Psoas muscle (tissue), 8 donors: ENCODE results near the gene RASA3. TPM values are rescaled to one million over a fixed set of nuclear protein-coding genes. Genes with fewer than 3 reads are reported as not detected.
A peak's percentile ranks its signal among the peaks of the same experiment; 100 is the strongest.

ENCODE experiments used
- ATAC-seq, 4 donors: fragments of 200-7000 bp; cut with Tn5 transposase; one replicate each; pipeline ENCODE4 v1.9.1; 2020; ENCODE audit warnings: moderate library complexity in 3 of 4, mild to moderate bottlenecking in 2 of 4
- DNase-seq, 2 donors: peaks; one replicate each; pipeline ENCODE4 v3.0.0-alpha.2; 2020
- H3K27ac ChIP-seq: fragments of 200-600 bp; one replicate; pipeline ENCODE4 v1.8.0; 2022
- H3K27me3 ChIP-seq, 3 donors: fragments of 200-600 bp in 1 of 3; one replicate each; pipeline versions ENCODE4 v1.6.1 to v1.8.0; 2013 to 2022; ENCODE audit warnings: low read length in 2 of 3, mild to moderate bottlenecking in 2 of 3, moderate library complexity in 1 of 3; ENCODE audit not compliant: insufficient read depth in 3 of 3
- H3K36me3 ChIP-seq, 2 donors: fragments of 200-600 bp in 1 of 2; one replicate each; pipeline versions ENCODE4 v1.6.1 to v1.8.0; 2013 to 2022; ENCODE audit warnings: low read depth in 1 of 2, mild to moderate bottlenecking in 1 of 2, moderate library complexity in 1 of 2; ENCODE audit not compliant: insufficient read depth in 1 of 2
- H3K4me1 ChIP-seq: fragments of 200-600 bp; one replicate; pipeline ENCODE4 v1.8.0; 2022
- H3K4me3 ChIP-seq: fragments of 200-600 bp; one replicate; pipeline ENCODE4 v1.8.0; 2022; ENCODE audit warnings: mild to moderate bottlenecking
- H3K9me3 ChIP-seq: fragments of 200-600 bp; one replicate; pipeline ENCODE4 v1.8.0; 2022
- WGBS, 3 donors: extraction: QIAGEN DNeasy Blood & Tissue Kit; methylation state at CpG; one replicate each; pipeline versions ENCODE4 v1.1.6 to v1.1.7; 2013; 5-methylcytosine and 5-hydroxymethylcytosine counted together
- intact Hi-C, 2 donors: fragments of 100-400 bp; cut with DNase I; formaldehyde crosslinking; loops; one replicate each; pipeline versions ENCODE4 v1.11.0 to v1.14.2; 2022
- polyA plus RNA-seq, 3 donors: library from polyadenylated mRNA; stranded (reverse); fragments of 200-250 nt; gene quantifications; one replicate each; pipeline ENCODE4 v1.2.3, GENCODE V29; 2013
- total RNA-seq, 4 donors: library from RNA; stranded (reverse); fragmentation: NEBNext Ultra II Directional in 2 of 4; extraction: Animal tissue kit (Norgen Biotek cat#: 25700) in 2 of 4; gene quantifications; one replicate each; pipeline versions ENCODE4 v1.2.1 to v1.2.4, GENCODE V29; 2021 to 2023
- TF ChIP-seq, protein P1 (sequence below): fragments of 200-600 bp; IDR thresholded peaks from one replicate; pipeline ENCODE4 v1.8.0; 2022; ENCODE audit warnings: antibody characterized with exemption
- donor health status: healthy with polysubstance abuse.
- donor health status: DM: no; HTN: no; CAD: no; lungs with moderate emphysema.
- donor health status: Bipolar disorder and iron deficiency.
- donor health status: healthy.
- donor health status: DM: yes; HTN: yes; CAD: no.
- donor health status: DM: no; HTN: no; CAD: no.
- donor health status: DM: no; HTN: no; CAD: no.
- donor health status: DM: yes; HTN: yes; CAD: no.

Gene RASA3
- total and polyA plus RNA-seq, 7 donors, result 4.8 to 24.4 (median 13.1) TPM

DNA sequence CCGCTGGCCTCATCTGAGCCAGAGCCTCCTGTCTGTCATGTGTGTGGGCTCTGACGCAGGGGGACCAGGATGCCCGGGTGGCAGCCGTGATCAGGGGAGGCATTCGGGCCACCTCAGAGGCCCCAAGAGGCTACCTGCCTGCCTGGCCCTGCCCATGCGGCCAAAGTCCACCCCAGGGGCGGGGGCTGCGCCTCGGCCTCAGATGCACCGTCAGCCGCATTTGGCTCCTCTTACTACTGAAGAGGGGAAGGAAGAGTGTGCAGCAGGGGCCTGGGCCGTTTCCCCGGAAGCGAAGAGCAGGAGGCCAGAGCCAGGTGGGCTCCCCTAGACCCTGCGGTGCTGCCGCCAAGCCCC, 192.5 kb downstream of the RASA3 start:
- intact Hi-C loops, result no loop called here
- Histone ChIP-seq H3K4me3 (no peak overlapping the region), H3K4me1 (no peaks in the 10 kb centered on the region), H3K27me3 (peaks cover 0 to 25% (median 0%) of the 10 kb centered on the region in 3 donors), H3K27ac (no peak overlapping the region), H3K36me3 (no peaks in the 10 kb centered on the region), H3K9me3 (no peaks in the 10 kb centered on the region)
- 70 to 81% (median 76%) methylated on average over 14 to 16 of the region's 16 CpGs for WGBS, 3 donors
- TF ChIP-seq, protein P1, sequence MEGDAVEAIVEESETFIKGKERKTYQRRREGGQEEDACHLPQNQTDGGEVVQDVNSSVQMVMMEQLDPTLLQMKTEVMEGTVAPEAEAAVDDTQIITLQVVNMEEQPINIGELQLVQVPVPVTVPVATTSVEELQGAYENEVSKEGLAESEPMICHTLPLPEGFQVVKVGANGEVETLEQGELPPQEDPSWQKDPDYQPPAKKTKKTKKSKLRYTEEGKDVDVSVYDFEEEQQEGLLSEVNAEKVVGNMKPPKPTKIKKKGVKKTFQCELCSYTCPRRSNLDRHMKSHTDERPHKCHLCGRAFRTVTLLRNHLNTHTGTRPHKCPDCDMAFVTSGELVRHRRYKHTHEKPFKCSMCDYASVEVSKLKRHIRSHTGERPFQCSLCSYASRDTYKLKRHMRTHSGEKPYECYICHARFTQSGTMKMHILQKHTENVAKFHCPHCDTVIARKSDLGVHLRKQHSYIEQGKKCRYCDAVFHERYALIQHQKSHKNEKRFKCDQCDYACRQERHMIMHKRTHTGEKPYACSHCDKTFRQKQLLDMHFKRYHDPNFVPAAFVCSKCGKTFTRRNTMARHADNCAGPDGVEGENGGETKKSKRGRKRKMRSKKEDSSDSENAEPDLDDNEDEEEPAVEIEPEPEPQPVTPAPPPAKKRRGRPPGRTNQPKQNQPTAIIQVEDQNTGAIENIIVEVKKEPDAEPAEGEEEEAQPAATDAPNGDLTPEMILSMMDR, result no peak
- DNase-seq, result no peak
- no peak for ATAC-seq

DNA sequence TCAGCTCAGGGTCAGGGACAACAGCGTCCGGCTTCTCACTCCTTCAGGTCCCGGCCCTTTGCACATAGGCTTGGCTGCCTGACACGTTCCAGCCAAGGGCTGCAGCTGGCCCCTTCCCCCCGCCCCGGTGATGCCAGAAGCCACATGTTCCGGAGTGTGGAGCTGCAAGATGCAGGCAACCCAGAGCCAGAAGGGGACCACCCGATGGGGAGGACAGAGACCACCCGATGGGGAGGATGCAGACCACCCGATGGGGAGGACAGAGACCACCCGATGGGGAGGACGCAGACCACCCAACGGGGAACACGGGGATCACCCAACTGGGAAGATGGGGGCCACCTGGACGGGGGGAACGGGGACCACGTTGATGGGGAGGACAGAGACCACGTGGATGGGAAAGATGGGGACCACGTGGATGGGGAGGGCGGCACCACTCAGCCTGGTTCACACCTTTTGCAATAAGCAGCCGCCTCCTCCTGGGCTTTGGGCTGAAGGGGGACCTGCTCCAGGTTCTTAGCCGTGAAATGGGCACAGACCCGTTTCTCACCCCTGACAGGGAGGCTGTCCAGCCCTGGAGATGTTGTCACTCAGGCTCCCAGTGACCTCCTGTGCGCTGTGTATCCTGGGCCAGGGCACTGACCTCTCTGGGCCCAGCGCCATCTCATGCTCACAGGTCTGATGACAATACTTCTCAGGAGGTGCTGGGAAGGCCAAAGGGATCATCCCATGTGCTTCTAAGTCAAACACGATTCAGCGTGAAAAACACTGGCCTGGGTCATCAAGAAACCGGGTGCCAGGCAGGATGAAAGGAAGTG, 193.1 kb downstream of the RASA3 start:
- no peaks in the 10 kb centered on the region for H3K4me1 ChIP-seq
- DNase-seq (no peak), ATAC-seq (peak in 1 of 4 donors; percentile 20)
- peaks cover 0 to 25% (median 0%) of the 10 kb centered on the region in 3 donors for H3K27me3 ChIP-seq
- WGBS, 3 donors, result 51 to 61% (median 54%) methylated on average over 28 of the region's 28 CpGs
- no peaks in the 10 kb centered on the region for H3K36me3 ChIP-seq
- TF ChIP-seq, protein P1, result no peak
- intact Hi-C loops, result no loop called here
- H3K27ac ChIP-seq, result no peak overlapping the region
- H3K9me3 ChIP-seq, result no peaks in the 10 kb centered on the region
- H3K4me3 ChIP-seq, result no peak overlapping the region

DNA sequence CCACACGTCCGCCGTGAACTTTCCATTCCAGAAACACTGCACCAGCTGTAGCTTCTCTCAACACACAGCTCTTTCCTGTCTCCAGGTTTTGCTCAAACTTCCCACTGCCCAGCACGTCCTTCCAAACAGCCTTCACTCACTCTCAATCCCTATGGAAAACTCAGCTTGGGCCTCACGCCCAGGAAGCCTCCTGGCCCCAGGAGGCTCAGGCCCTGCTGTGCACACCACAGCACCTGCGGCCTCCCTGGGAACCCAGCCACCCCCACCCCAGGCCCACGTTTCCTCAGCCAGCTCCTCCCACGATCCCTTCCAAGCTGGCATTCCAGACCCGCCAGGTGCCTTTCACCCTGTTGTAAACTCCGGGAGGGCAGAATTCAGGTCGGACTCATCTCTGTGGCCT, 193.7 kb downstream of the RASA3 start:
- intact Hi-C loops, result no loop called here
- 28 to 42% (median 40%) methylated on average over 11 of the region's 11 CpGs for WGBS, 3 donors
- H3K27ac ChIP-seq, result no peak overlapping the region

DNA sequence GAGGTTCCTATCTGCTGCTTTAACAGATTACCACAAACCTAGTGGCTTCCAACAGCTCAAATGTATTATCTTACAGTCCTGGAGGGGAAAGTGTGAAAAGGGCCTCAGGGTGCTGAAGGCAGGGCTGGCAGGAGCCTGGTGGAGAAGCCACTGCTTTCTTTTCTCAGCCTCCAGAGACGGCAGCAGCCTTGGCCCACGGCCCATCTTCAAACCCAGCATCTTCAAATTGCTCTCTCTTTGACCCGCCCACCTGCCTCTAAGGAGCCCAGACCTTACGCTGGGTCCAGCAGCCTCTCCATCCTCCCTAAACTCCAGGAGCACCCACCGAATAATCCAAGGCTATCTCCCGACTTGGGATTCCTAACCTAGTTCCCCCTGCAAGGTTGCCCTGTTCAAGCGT, 194.2 kb downstream of the RASA3 start:
- no peak overlapping the region for H3K27ac ChIP-seq
- WGBS, 3 donors, result 49 to 57% (median 55%) methylated on average over 7 of the region's 7 CpGs
- no peak overlapping the region for H3K4me3 ChIP-seq
- H3K36me3 ChIP-seq, result no peaks in the 10 kb centered on the region
- no peaks in the 10 kb centered on the region for H3K4me1 ChIP-seq
- no peaks in the 10 kb centered on the region for H3K9me3 ChIP-seq
- ATAC-seq, result peak in 2 of 4 donors; percentile 8 to 20
- peaks cover 0 to 25% (median 0%) of the 10 kb centered on the region in 3 donors for H3K27me3 ChIP-seq
- intact Hi-C loops, result no loop called here
- TF ChIP-seq, protein P1, result no peak
- DNase-seq, result no peak

More for the DNA sequence above, 193.7 kb downstream of the RASA3 start:
- no peaks in the 10 kb centered on the region for H3K9me3 ChIP-seq
- TF ChIP-seq, protein P1, result no peak
- ATAC-seq (peak in 2 of 4 donors; percentile 21 to 30), DNase-seq (no peak)
- peaks cover 0 to 25% (median 0%) of the 10 kb centered on the region in 3 donors for H3K27me3 ChIP-seq
- no peak overlapping the region for H3K4me3 ChIP-seq
- H3K36me3 ChIP-seq, result no peaks in the 10 kb centered on the region
- H3K4me1 ChIP-seq, result no peaks in the 10 kb centered on the region
